Measurements from ENCODE around the gene ST6GAL2.
A peak's percentile ranks its signal among the peaks of the same experiment; 100 is the strongest.

Gene ST6GAL2

DNA sequence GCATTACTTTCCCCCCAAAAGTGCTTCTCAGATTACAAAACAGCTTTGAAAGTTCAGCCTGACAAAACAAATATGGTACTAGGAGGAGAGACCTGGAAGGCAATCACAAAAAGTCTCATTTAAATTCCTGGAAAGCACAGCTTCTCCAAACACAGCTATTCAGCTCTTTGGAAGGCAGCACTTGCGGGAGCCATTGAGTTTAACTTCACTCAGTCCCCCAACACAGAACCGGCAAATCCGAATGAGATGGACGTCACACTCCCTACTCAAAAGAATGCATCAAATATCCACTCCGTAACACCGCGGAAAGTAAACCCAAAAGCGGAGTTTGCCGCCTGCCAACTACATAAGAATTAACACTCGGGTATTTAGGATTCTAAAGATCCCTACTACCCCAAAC is 638 bp downstream of the ST6GAL2 start:
- peak; percentile 4 for DNase-seq (ENCODE audit: low read depth)
- peak overlapping the region; percentile 49 for H3K4me3 ChIP-seq (ENCODE audit: low read depth, low read length)
- TF ChIP-seq, protein P1, sequence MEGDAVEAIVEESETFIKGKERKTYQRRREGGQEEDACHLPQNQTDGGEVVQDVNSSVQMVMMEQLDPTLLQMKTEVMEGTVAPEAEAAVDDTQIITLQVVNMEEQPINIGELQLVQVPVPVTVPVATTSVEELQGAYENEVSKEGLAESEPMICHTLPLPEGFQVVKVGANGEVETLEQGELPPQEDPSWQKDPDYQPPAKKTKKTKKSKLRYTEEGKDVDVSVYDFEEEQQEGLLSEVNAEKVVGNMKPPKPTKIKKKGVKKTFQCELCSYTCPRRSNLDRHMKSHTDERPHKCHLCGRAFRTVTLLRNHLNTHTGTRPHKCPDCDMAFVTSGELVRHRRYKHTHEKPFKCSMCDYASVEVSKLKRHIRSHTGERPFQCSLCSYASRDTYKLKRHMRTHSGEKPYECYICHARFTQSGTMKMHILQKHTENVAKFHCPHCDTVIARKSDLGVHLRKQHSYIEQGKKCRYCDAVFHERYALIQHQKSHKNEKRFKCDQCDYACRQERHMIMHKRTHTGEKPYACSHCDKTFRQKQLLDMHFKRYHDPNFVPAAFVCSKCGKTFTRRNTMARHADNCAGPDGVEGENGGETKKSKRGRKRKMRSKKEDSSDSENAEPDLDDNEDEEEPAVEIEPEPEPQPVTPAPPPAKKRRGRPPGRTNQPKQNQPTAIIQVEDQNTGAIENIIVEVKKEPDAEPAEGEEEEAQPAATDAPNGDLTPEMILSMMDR (IDR thresholded peaks at IDR 0.05; ENCODE audit: low read depth, low read length, missing control alignments) = no peak
- in situ Hi-C loops (cut with HindIII; ENCODE audit: low sequenced_read_pairs) = no loop called here

DNA sequence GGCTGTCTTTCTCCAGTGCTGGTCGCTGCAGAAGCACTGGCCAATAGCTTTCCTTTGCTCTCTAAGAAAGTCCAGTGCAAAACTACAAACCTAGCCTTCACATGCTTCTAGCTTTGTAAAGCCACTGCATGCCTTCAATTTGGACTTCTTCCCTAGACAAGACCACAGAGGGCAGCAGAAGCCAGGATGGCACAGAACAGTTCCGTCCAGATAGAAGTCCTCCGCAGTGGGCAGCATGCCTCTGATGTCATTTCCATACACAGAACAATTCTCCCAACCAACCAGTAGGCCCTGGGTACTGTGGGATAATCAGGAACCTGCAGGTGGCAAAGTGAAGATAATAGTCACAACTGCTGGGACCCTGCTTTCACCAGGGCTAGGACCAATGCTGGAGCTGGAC is 3.3 kb downstream of the ST6GAL2 start:
- TF ChIP-seq, protein P1 (IDR thresholded peaks at IDR 0.05; ENCODE audit: low read depth, low read length, missing control alignments) = no peak
- in situ Hi-C loops (cut with HindIII; ENCODE audit: low sequenced_read_pairs) = no loop called here
- no peak for DNase-seq (ENCODE audit: low read depth)
- no peak overlapping the region for H3K4me3 ChIP-seq (ENCODE audit: low read depth, low read length)

DNA sequence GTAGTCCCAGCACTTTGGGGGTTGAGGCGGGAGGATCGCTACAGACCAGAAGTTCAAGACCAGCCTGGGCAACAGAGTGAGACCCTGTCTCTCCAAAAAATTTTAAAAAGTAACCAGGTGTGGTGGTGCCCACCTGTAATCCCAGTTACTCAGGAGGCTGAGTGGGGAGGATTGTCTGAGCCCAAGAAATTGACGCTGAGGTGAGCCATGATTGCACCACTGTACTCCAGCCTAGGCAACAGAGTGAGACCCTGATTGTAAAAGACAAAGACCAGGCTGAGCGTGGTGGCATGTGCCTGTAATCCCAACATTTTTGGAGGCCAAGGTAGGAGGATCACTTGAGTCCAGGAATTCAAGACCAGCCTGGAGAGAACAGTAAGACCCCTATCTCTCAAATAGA is 7.8 kb downstream of the ST6GAL2 start:
- TF ChIP-seq, protein P1 (IDR thresholded peaks at IDR 0.05; ENCODE audit: low read depth, low read length, missing control alignments) = no peak
- no peak for DNase-seq (ENCODE audit: low read depth)
- in situ Hi-C loops (cut with HindIII; ENCODE audit: low sequenced_read_pairs) = no loop called here

DNA sequence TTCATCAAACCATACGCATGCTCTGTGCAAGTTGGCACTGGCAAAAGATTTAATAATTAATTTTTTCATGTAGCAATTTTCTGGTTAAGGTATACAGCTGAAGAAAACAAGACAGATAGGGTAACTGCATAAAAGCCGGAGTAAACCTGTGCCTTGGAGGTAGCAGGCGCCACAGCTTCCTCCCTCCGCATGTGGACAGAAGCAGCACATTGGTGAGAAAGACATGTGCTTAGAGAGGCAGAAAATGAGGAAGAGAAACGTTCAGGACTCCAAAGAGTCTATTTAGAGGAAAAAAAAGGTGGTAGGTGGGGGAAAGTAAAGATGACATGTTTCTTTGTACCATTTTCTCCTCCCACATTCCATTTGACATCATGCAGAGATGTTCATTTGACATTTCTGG is 9.3 kb downstream of the ST6GAL2 start:
- no peak overlapping the region for H3K4me3 ChIP-seq (ENCODE audit: low read depth, low read length)
- no peak for DNase-seq (ENCODE audit: low read depth)
- in situ Hi-C loops (cut with HindIII; ENCODE audit: low sequenced_read_pairs) = no loop called here
- TF ChIP-seq, protein P1 (IDR thresholded peaks at IDR 0.05; ENCODE audit: low read depth, low read length, missing control alignments) = no peak

More for the DNA sequence above, 7.8 kb downstream of the ST6GAL2 start:
- no peak overlapping the region for H3K4me3 ChIP-seq (ENCODE audit: low read depth, low read length)

DNA sequence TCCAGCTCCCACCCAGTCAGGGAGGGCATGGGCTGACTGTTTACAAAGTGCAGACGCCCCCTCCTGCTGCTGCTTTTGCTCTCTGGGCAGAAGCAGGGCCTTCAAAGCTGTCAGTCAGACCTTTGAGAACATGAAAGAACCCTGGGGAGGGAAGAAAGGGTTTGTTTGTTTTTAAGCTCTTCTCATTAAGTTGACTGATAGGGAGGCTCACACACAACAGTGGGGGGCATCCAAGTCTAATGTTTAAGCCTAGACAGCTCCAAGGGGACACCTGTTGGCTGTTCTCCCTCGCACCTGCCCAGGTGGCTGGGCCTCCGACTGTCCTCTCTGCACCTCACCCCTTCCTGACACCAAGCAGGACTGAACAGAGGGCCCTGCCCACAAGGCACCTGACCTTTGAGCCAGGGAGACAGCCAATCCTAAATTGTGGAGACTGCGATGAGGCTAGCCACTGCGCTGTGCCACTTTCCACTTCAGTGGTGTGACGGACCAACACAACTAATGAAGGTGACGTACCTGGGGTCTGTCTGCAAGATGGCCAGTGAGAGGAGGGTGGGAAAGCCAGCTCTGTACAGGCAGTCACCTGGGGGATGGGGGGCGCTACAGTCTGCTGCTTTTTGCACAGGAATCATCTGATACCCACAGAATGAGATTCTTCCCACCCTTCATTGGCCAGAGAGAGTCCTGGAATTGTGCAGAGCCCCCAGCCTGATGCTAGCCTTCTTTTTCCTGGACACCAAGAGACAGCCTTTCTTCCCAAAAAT is 16.3 kb downstream of the ST6GAL2 start:
- TF ChIP-seq, protein P1 (IDR thresholded peaks at IDR 0.05; ENCODE audit: low read depth, low read length, missing control alignments) = no peak
- no peak overlapping the region for H3K4me3 ChIP-seq (ENCODE audit: low read depth, low read length)
- in situ Hi-C loops (cut with HindIII; ENCODE audit: low sequenced_read_pairs) = no loop called here
- DNase-seq (ENCODE audit: low read depth) = no peak

DNA sequence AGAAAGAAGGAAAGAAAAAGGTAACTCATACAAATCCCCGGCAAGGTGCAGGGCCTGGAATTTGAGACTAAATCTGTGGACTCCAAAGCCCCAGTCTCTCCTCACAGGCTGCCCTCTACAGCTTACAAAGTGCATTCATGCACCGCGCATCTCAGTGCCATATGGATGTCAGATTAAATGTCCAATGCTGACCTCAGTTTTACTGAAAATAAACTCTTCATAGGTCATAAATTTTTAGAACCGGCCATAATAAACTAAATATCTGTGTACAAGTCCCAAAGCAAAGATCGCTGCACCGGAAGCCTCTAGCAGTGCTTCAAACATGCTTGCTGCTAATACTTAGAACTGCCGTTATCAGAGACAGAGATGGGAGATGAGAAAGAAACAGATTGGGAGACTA is 17.7 kb downstream of the ST6GAL2 start:
- in situ Hi-C loops (cut with HindIII; ENCODE audit: low sequenced_read_pairs) = no loop called here
- no peak for DNase-seq (ENCODE audit: low read depth)
- no peak overlapping the region for H3K4me3 ChIP-seq (ENCODE audit: low read depth, low read length)
- TF ChIP-seq, protein P1 (IDR thresholded peaks at IDR 0.05; ENCODE audit: low read depth, low read length, missing control alignments) = peak; percentile 45

Measured in astrocyte of the cerebellum (primary cell).